ENCODE data around the gene TEX38.

The TEX38 gene

GRCh38 chr1:46653405-46653958, 18.2 kb upstream of the TEX38 start:
- no peak for TF ChIP-seq ZNF8 (CRISPR knock-in tag; IDR thresholded peaks at IDR 0.05)
- TF ChIP-seq OSR1 (CRISPR knock-in tag; IDR thresholded peaks at IDR 0.05), result no peak
- no peak for TF ChIP-seq TOX (CRISPR knock-in tag; IDR thresholded peaks at IDR 0.05; ENCODE audit: borderline replicate concordance)
- no peak for TF ChIP-seq ESRRG (CRISPR knock-in tag; IDR thresholded peaks at IDR 0.05)
- TF ChIP-seq ZFP30 (CRISPR knock-in tag; IDR thresholded peaks at IDR 0.05), result no peak
- TF ChIP-seq TCF4 (CRISPR knock-in tag; IDR thresholded peaks at IDR 0.05; ENCODE audit: borderline replicate concordance), result no peak
- TF ChIP-seq, protein P1, sequence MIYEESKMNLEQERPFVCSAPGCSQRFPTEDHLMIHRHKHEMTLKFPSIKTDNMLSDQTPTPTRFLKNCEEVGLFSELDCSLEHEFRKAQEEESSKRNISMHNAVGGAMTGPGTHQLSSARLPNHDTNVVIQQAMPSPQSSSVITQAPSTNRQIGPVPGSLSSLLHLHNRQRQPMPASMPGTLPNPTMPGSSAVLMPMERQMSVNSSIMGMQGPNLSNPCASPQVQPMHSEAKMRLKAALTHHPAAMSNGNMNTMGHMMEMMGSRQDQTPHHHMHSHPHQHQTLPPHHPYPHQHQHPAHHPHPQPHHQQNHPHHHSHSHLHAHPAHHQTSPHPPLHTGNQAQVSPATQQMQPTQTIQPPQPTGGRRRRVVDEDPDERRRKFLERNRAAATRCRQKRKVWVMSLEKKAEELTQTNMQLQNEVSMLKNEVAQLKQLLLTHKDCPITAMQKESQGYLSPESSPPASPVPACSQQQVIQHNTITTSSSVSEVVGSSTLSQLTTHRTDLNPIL (CRISPR knock-in tag; IDR thresholded peaks at IDR 0.05; ENCODE audit: low read depth), result no peak
- TF ChIP-seq, protein P2, sequence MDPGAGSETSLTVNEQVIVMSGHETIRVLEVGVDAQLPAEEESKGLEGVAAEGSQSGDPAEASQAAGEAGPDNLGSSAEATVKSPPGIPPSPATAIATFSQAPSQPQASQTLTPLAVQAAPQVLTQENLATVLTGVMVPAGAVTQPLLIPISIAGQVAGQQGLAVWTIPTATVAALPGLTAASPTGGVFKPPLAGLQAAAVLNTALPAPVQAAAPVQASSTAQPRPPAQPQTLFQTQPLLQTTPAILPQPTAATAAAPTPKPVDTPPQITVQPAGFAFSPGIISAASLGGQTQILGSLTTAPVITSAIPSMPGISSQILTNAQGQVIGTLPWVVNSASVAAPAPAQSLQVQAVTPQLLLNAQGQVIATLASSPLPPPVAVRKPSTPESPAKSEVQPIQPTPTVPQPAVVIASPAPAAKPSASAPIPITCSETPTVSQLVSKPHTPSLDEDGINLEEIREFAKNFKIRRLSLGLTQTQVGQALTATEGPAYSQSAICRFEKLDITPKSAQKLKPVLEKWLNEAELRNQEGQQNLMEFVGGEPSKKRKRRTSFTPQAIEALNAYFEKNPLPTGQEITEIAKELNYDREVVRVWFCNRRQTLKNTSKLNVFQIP (CRISPR knock-in tag; IDR thresholded peaks at IDR 0.05; ENCODE audit: borderline replicate concordance, low read depth), result no peak
- TF ChIP-seq ARNTL (CRISPR knock-in tag; IDR thresholded peaks at IDR 0.05; ENCODE audit: borderline replicate concordance, low read depth), result no peak
- TF ChIP-seq ISL1 (CRISPR knock-in tag; IDR thresholded peaks at IDR 0.05), result no peak
- TF ChIP-seq TSHZ2 (CRISPR knock-in tag; IDR thresholded peaks at IDR 0.05), result no peak
- TF ChIP-seq, protein P3, sequence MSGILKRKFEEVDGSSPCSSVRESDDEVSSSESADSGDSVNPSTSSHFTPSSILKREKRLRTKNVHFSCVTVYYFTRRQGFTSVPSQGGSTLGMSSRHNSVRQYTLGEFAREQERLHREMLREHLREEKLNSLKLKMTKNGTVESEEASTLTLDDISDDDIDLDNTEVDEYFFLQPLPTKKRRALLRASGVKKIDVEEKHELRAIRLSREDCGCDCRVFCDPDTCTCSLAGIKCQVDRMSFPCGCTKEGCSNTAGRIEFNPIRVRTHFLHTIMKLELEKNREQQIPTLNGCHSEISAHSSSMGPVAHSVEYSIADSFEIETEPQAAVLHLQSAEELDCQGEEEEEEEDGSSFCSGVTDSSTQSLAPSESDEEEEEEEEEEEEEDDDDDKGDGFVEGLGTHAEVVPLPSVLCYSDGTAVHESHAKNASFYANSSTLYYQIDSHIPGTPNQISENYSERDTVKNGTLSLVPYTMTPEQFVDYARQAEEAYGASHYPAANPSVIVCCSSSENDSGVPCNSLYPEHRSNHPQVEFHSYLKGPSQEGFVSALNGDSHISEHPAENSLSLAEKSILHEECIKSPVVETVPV (CRISPR knock-in tag; IDR thresholded peaks at IDR 0.05), result no peak
- TF ChIP-seq PPARA (CRISPR knock-in tag; IDR thresholded peaks at IDR 0.05; ENCODE audit: borderline replicate concordance), result no peak
- TF ChIP-seq ZC3H10 (CRISPR knock-in tag; IDR thresholded peaks at IDR 0.05), result no peak
- no peak for TF ChIP-seq SNAI2 (CRISPR knock-in tag; IDR thresholded peaks at IDR 0.05)
- TF ChIP-seq BACH2 (CRISPR knock-in tag; IDR thresholded peaks at IDR 0.05; ENCODE audit: borderline replicate concordance), result no peak
- TF ChIP-seq, protein P4, sequence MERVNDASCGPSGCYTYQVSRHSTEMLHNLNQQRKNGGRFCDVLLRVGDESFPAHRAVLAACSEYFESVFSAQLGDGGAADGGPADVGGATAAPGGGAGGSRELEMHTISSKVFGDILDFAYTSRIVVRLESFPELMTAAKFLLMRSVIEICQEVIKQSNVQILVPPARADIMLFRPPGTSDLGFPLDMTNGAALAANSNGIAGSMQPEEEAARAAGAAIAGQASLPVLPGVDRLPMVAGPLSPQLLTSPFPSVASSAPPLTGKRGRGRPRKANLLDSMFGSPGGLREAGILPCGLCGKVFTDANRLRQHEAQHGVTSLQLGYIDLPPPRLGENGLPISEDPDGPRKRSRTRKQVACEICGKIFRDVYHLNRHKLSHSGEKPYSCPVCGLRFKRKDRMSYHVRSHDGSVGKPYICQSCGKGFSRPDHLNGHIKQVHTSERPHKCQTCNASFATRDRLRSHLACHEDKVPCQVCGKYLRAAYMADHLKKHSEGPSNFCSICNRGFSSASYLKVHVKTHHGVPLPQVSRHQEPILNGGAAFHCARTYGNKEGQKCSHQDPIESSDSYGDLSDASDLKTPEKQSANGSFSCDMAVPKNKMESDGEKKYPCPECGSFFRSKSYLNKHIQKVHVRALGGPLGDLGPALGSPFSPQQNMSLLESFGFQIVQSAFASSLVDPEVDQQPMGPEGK (CRISPR knock-in tag; IDR thresholded peaks at IDR 0.05; ENCODE audit: borderline replicate concordance), result no peak
- TF ChIP-seq GLIS3 (CRISPR knock-in tag; IDR thresholded peaks at IDR 0.05), result no peak
- TF ChIP-seq ZNF70 (CRISPR knock-in tag; IDR thresholded peaks at IDR 0.05), result no peak
- TF ChIP-seq RARB (CRISPR knock-in tag; IDR thresholded peaks at IDR 0.05), result no peak
- ATAC-seq, result no peak; the same call in 2 of the 3 replicates

DNA sequence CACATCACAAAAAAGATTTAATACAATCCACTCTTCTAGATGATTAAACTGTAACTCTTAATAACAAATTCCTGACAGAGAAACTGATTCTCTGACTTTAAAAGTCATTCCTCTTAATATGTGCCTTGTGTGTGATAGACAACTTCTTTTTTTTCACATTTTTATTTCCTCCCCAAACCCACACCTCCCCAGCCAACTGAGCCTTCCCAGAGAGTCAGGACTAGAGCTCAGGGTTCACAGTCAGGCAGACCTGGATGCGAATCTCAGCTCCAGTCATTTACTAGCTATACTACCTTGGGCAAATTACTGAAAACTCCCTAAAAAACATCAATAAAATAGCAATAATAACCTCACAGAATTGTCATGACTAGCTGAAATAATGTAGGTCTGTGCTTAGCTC, 17.6 kb upstream of the TEX38 start:
- no peak for ATAC-seq
- no peak for TF ChIP-seq TCF4 (CRISPR knock-in tag; IDR thresholded peaks at IDR 0.05; ENCODE audit: borderline replicate concordance)
- TF ChIP-seq, protein P2 (CRISPR knock-in tag; IDR thresholded peaks at IDR 0.05; ENCODE audit: borderline replicate concordance, low read depth), result no peak
- no peak for TF ChIP-seq CSDC2 (CRISPR knock-in tag; IDR thresholded peaks at IDR 0.05)
- no peak for TF ChIP-seq ZFP30 (CRISPR knock-in tag; IDR thresholded peaks at IDR 0.05)
- no peak for TF ChIP-seq SNAI2 (CRISPR knock-in tag; IDR thresholded peaks at IDR 0.05)
- no peak for TF ChIP-seq ZFP3 (CRISPR knock-in tag; IDR thresholded peaks at IDR 0.05)
- no peak for TF ChIP-seq ARNTL (CRISPR knock-in tag; IDR thresholded peaks at IDR 0.05; ENCODE audit: borderline replicate concordance, low read depth)
- no peak for TF ChIP-seq TOX (CRISPR knock-in tag; IDR thresholded peaks at IDR 0.05; ENCODE audit: borderline replicate concordance)
- TF ChIP-seq, protein P3 (CRISPR knock-in tag; IDR thresholded peaks at IDR 0.05), result no peak
- TF ChIP-seq, protein P4 (CRISPR knock-in tag; IDR thresholded peaks at IDR 0.05; ENCODE audit: borderline replicate concordance), result no peak
- TF ChIP-seq, protein P1 (CRISPR knock-in tag; IDR thresholded peaks at IDR 0.05; ENCODE audit: low read depth), result no peak
- TF ChIP-seq ZNF8 (CRISPR knock-in tag; IDR thresholded peaks at IDR 0.05), result no peak
- TF ChIP-seq RARB (CRISPR knock-in tag; IDR thresholded peaks at IDR 0.05), result no peak
- TF ChIP-seq BACH2 (CRISPR knock-in tag; IDR thresholded peaks at IDR 0.05; ENCODE audit: borderline replicate concordance), result no peak
- TF ChIP-seq PPARA (CRISPR knock-in tag; IDR thresholded peaks at IDR 0.05; ENCODE audit: borderline replicate concordance), result no peak
- TF ChIP-seq GLIS3 (CRISPR knock-in tag; IDR thresholded peaks at IDR 0.05), result no peak

All from SK-N-SH treated with all-trans-retinoic acid at 6 μM for 48 hours (cell line).